Effector memory CD4-positive, alpha-beta T cell (primary cell): ENCODE data around the gene TBL3.

ENCODE experiments used
- DNase-seq, 3 donors: peaks; one replicate each; pipeline ENCODE4 v3.0.0-alpha.2; 2020
- H3K27ac ChIP-seq: 2 replicates; pipeline ENCODE4 v1.7.0; 2013; ENCODE audit warnings: mild to moderate bottlenecking, low read length, moderate library complexity; ENCODE audit not compliant: insufficient read depth, poor library complexity, severe bottlenecking
- H3K27me3 ChIP-seq: replicated peaks from 2 replicates; pipeline ENCODE4 v1.7.0; 2013; ENCODE audit warnings: mild to moderate bottlenecking, low read length; ENCODE audit not compliant: insufficient read depth, control insufficient read depth, poor library complexity, severe bottlenecking
- H3K36me3 ChIP-seq: 2 replicates; pipeline ENCODE4 v1.7.0; 2013; ENCODE audit warnings: mild to moderate bottlenecking, low read length, moderate library complexity; ENCODE audit not compliant: control insufficient read depth, insufficient read depth
- H3K4me1 ChIP-seq: 2 replicates; pipeline ENCODE4 v1.7.0; 2013; ENCODE audit warnings: low read length, mild to moderate bottlenecking; ENCODE audit not compliant: control insufficient read depth, insufficient read depth, poor library complexity, severe bottlenecking
- H3K4me3 ChIP-seq: 2 replicates; pipeline ENCODE4 v1.7.0; 2013; ENCODE audit warnings: low read length, low read depth, mild to moderate bottlenecking; ENCODE audit not compliant: insufficient read depth, poor library complexity, severe bottlenecking
- H3K9me3 ChIP-seq: 2 replicates; pipeline ENCODE4 v1.7.0; 2013; ENCODE audit warnings: mild to moderate bottlenecking, low read length, moderate library complexity; ENCODE audit not compliant: control insufficient read depth

Gene TBL3

DNA sequence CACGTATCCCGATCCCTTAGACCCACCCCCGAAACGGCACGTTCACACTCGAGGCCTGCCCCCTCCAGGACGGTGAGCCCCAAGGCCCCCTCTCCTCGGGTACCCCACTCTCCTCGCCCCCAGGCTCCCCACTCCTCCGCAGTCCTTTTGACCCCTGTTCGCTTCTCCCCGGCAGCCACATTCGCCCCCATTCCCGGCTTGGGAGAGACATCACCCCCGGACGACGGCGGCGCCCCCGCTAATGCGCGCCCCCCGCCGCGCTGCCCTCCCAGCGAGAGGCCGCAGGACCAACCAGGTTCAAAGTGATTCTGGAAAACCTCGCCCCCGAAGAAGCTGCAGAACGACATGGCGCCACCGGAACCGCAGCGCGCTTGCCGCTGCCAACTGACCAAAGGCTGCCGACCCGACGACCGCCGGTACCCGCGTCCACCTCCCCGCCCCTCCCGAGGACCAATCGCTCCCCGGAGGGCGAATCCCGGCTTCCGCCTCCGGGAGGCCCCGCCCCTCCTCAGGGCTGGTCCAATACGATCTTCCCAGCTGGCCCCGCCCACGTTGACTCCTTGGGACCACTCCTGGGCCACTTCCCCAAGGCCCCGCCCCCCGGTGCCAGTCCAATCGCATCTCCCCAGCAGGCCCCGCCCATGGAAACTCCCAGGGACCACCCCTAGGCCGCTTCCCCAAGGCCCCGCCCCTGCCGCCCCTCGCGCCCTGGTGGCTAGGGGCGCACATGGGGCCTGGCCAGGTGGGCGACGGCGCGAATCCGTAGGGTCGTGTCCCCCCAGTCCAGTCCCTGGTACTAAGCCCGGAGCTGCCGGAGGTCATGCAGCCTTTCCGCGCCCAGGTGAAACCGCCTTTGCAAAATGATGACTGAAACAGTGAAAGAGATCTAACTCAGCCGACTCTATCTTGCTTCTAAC is 28.8 kb upstream of the TBL3 start, which contains the start of gene MSRB1:
Gene MSRB1, minus strand, starts transcription at position 390 of the 917 bp plus-strand sequence. Its CDS starts 43 bp downstream, at position 347.
- Histone ChIP-seq H3K9me3 (no peaks in the 10 kb centered on the region), H3K4me1 (peaks cover 9% of the 10 kb centered on the region), H3K27me3 (no peaks in the 10 kb centered on the region), H3K36me3 (peaks cover 15% of the 10 kb centered on the region), H3K4me3 (peak within 1 kb of the TSS; percentile 95), H3K27ac (peak within 1 kb of the TSS; percentile 70)
- DNase-seq, result peak; percentile 97 to 99 (median 99)

DNA sequence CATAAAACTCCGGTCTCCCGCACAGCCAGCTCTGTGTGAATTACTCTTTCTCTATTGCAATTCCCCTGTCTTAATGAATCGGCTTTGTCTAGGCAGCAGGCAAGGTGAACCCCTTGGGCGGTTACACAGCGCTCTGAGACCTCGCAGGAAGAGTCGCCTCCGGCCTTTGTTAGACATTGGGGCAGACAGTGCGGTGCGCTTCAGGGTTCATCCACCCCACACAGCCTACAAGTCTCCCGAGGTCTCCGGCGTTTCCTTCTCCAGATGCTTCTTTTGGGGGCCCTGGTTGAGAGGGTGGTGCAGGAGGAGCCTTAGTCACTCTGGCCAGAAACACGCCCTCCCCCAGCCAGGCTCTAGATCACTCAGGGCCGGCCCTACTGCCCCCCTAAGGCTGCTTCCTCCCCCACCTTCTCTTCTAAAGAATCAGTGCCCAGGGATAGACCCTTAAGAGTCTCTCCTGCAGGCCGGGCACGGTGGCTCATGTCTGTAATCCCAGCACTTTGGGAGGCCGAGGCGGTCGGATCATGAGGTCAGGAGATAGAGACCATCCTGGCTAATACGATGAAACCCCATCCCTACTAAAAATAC is 27.1 kb upstream of the TBL3 start:
- DNase-seq, result no peak
- Histone ChIP-seq H3K4me3 (no peak overlapping the region), H3K27ac (no peak overlapping the region), H3K27me3 (no peaks in the 10 kb centered on the region), H3K9me3 (no peaks in the 10 kb centered on the region), H3K4me1 (peaks cover 9% of the 10 kb centered on the region), H3K36me3 (no peaks in the 10 kb centered on the region)

DNA sequence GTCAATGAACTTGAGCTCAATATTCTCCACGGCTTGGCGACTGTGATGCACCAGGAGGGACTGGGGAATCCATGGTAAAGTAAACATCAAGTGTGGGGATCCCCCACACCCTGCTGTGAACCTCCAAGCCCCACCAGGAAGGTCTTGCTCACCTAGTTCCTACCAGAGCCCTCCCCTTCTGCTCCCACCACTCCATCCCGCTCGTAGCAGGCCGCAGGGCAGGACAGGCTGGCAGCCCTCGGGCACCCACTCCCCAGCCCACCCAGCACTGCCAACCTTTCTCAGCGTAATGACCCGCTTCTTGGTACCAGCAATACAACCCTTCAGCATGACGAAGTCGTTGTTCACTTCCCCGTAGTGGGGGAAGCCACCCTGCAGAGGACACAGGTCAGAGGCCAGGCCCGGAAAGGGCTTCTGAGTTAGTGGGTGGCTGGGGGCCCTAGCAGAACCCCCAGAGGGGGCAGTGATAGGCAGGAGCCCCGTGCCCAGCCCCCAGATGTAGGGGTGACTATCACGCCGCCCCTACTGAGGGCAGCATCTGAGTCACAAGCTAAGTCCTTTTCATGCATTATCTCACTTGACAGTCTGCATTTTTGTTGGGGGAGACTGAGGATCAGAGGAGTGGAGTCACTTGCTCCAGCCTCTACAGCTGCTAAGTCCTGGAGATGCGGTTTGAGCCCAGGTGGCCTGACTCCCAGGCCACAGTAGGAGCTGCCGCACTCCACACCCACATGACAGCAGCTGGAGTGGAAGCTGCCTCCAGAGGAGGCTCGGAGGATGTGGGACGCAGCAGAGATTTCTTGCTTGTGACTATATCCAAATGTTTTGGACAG is 26.1 kb upstream of the TBL3 start:
- DNase-seq, result no peak
- H3K4me1 ChIP-seq, result peaks cover 9% of the 10 kb centered on the region
- H3K27ac ChIP-seq, result no peak overlapping the region
- H3K27me3 ChIP-seq, result no peaks in the 10 kb centered on the region
- no peaks in the 10 kb centered on the region for H3K9me3 ChIP-seq
- no peaks in the 10 kb centered on the region for H3K36me3 ChIP-seq
- H3K4me3 ChIP-seq, result no peak overlapping the region

DNA sequence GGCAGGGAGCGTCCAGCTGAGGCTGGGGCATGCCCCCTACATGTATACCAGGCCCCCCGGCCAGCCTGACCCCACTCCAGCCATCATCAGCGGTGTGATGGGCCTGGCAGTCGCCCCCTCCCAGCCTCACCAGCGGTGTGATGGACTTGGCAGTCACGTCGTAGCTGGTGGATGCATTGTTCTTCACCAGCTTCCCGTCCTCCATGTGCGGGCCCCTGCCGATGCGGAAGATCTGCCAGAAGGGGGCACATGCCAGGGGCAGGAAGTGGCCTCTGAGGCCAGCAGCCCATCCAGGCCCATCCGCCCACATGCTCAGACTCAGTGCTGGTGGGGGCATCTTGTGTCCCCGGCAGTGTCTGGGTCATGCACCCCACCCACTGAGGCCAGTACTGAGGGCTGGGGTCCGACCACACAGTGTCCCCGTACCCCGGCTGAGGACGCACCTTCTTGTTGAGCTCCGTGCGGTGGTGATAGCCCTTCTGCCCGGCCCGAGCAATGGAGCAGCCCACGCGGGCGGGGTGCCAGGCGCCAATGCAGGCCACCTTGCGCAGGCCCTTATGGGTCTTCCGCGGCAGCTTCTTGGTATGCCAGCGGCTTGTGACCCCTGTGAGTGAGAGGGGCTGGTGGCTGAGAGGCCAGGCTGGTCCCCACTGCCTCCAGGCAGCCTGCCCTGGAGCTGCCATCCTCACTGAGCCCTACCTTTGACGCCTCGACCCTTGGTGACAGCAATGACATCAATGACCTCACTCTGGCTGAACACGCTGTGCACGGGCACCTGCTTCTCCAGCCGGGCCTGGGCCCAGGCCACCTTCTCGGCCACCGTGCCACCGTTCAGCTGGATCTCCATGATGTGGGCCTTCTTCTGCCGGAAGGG is 25.1 kb upstream of the TBL3 start:
- no peaks in the 10 kb centered on the region for H3K27me3 ChIP-seq
- DNase-seq, result no peak
- H3K36me3 ChIP-seq, result no peaks in the 10 kb centered on the region
- H3K9me3 ChIP-seq, result no peaks in the 10 kb centered on the region
- no peak overlapping the region for H3K4me3 ChIP-seq
- H3K4me1 ChIP-seq, result peaks cover 9% of the 10 kb centered on the region
- H3K27ac ChIP-seq, result no peak overlapping the region

DNA sequence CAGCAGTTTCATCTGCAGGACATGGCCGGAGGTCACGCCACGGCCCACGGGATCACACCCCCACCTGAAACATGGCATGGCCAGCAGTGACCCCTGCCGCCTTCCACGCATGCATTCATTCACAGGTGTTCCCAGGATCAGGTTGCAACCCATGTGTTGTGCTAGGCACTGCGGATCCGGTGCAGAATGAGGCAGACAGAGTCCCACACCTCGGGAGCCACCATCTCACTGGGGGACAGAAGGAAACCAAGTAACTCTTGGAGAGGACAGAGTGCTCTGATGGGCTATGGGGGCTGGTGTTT is 24.5 kb upstream of the TBL3 start:
- Histone ChIP-seq H3K36me3 (no peaks in the 10 kb centered on the region), H3K4me3 (no peak overlapping the region), H3K4me1 (peaks cover 5% of the 10 kb centered on the region), H3K27ac (no peak overlapping the region), H3K27me3 (no peaks in the 10 kb centered on the region), H3K9me3 (no peaks in the 10 kb centered on the region)
- DNase-seq, result no peak

DNA sequence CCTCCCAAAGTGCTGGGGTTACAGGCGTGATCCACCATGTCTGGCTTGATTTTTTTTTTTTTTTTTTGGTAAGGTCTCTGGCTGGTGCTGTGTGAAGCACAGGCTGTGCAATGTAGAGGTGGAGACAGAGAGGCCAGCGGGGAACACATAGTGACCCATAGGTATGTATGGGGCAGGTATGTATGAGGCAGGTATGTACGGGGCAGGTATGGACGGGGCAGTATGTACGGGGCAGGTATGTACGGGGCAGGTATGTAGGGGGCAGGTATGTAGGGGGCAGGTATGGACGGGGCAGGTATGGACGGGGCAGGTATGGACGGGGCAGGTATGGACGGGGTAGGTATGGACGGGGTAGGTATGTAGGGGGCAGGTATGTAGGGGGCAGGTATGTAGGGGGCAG is 22.3 kb upstream of the TBL3 start:
- H3K27ac ChIP-seq, result no peak overlapping the region
- no peaks in the 10 kb centered on the region for H3K4me1 ChIP-seq
- H3K27me3 ChIP-seq, result no peaks in the 10 kb centered on the region
- no peaks in the 10 kb centered on the region for H3K9me3 ChIP-seq
- no peak for DNase-seq
- H3K36me3 ChIP-seq, result no peaks in the 10 kb centered on the region
- no peak overlapping the region for H3K4me3 ChIP-seq

DNA sequence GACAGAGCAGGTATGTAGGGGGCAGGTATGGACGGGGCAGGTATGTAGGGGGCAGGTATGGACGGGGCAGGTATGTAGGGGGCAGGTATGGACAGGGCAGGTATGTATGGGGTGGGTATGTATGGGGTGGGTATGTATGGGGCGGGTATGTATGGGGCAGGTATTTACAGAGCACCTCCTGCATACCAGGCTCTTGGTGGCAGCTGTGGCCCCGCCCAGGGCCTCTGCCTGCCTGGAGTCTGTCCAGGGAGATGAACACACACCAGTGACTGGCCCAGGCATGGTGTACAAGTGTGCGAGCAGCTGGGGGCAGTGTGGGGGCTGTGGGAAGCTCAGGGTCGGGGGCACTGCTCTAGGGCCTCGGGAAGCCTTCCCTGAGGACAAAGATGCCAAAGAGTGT is 21.8 kb upstream of the TBL3 start:
- H3K27me3 ChIP-seq, result no peaks in the 10 kb centered on the region
- H3K36me3 ChIP-seq, result no peaks in the 10 kb centered on the region
- no peaks in the 10 kb centered on the region for H3K4me1 ChIP-seq
- H3K27ac ChIP-seq, result no peak overlapping the region
- no peak for DNase-seq
- H3K4me3 ChIP-seq, result no peak overlapping the region
- no peaks in the 10 kb centered on the region for H3K9me3 ChIP-seq

DNA sequence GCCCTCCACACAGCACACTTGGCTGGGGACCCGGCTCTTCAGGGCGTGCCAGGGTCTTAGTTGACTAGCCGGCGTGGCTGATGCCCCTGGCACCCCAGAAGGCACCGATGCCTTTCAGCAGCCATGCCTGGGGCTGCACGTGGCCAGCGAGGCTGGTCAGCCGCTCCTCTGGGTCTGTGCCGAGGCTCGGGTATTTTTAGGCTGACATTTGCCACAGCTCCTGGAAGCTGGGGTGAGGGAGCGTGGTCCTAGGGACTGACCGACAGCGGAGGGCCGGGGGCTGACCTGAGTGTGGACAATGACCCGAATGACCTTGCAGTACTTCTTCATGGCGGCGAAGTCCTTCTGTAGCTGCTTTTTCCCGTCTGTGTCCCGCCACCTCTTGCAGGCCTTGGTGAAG is 21.3 kb upstream of the TBL3 start:
- H3K36me3 ChIP-seq, result no peaks in the 10 kb centered on the region
- H3K27me3 ChIP-seq, result no peaks in the 10 kb centered on the region
- H3K27ac ChIP-seq, result no peak overlapping the region
- H3K4me3 ChIP-seq, result no peak overlapping the region
- no peaks in the 10 kb centered on the region for H3K4me1 ChIP-seq
- DNase-seq, result no peak
- H3K9me3 ChIP-seq, result no peaks in the 10 kb centered on the region

DNA sequence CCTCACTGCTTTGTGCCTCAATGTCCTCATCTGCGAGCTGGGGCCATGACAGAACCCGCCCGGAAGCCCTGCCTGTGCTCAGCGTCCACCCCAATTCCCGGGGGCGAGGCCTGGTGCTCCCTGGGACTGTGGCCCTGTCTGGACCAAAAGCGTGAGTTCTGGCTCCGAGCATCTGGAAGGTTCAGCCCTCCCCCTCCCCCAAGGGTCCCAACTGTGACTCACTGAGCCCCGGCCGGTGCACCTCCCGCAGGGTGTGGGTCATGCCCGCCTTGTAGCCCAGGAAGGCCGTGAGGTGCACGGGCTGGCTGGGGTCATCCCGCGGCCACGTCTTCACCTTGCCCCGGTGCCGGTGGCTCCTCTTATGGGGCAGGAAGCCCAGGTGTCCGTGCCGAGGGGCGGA is 18.1 kb upstream of the TBL3 start:
- no peaks in the 10 kb centered on the region for H3K27me3 ChIP-seq
- no peaks in the 10 kb centered on the region for H3K9me3 ChIP-seq
- H3K4me1 ChIP-seq, result peaks cover under 1% of the 10 kb centered on the region
- H3K27ac ChIP-seq, result no peak overlapping the region
- no peak for DNase-seq
- H3K36me3 ChIP-seq, result no peaks in the 10 kb centered on the region
- no peak overlapping the region for H3K4me3 ChIP-seq
